Duodenal mucosa (tissue), 2 donors: Measurements from ENCODE around the gene BAHCC1.

Experiments
- H3K27ac ChIP-seq: one replicate; pipeline ENCODE4 v1.7.0; 2013; ENCODE audit warnings: low read depth, low read length
- H3K27me3 ChIP-seq, 2 donors: one replicate each; pipeline ENCODE4 v1.7.0; 2013; ENCODE audit warnings: low read length in 2 of 2, control low read depth in 1 of 2; ENCODE audit not compliant: insufficient read depth in 2 of 2, control insufficient read depth in 1 of 2
- H3K36me3 ChIP-seq, 2 donors: one replicate each; pipeline ENCODE4 v1.7.0; 2013; ENCODE audit warnings: low read length in 2 of 2, control low read depth in 1 of 2; ENCODE audit not compliant: insufficient read depth in 2 of 2, control insufficient read depth in 1 of 2
- H3K4me1 ChIP-seq, 2 donors: one replicate each; pipeline ENCODE4 v1.7.0; 2013; ENCODE audit warnings: low read length in 2 of 2, control low read depth in 1 of 2; ENCODE audit not compliant: insufficient read depth in 2 of 2, control insufficient read depth in 1 of 2
- H3K4me3 ChIP-seq, 2 donors: one replicate each; pipeline ENCODE4 v1.7.0; 2013; ENCODE audit warnings: low read length in 2 of 2, low read depth in 1 of 2
- H3K9ac ChIP-seq, 2 donors: one replicate each; pipeline ENCODE4 v1.7.0; 2013; ENCODE audit warnings: low read length in 2 of 2, low read depth in 1 of 2
- H3K9me3 ChIP-seq, 2 donors: one replicate each; pipeline ENCODE4 v1.7.0; 2013; ENCODE audit warnings: low read length in 2 of 2, control low read depth in 1 of 2; ENCODE audit not compliant: control insufficient read depth in 1 of 2

The BAHCC1 gene

GRCh38 chr17:81444610-81445339, 49.5 kb downstream of the BAHCC1 start:
- no peaks in the 10 kb centered on the region for H3K27me3 ChIP-seq
- no peaks in the 10 kb centered on the region for H3K36me3 ChIP-seq
- H3K4me1 ChIP-seq, result peaks cover 0 to 10% of the 10 kb centered on the region in 2 donors

GRCh38 chr17:81445642-81446503, 50.6 kb downstream of the BAHCC1 start:
- no peak overlapping the region for H3K27ac ChIP-seq
- no peaks in the 10 kb centered on the region for H3K9me3 ChIP-seq
- no peaks in the 10 kb centered on the region for H3K27me3 ChIP-seq
- no peak overlapping the region for H3K4me3 ChIP-seq
- H3K9ac ChIP-seq, result no peak overlapping the region
- peaks cover 0 to 10% of the 10 kb centered on the region in 2 donors for H3K4me1 ChIP-seq
- no peaks in the 10 kb centered on the region for H3K36me3 ChIP-seq

More at GRCh38 chr17:81444610-81445339, 49.5 kb downstream of the BAHCC1 start:
- Histone ChIP-seq H3K9me3 (no peaks in the 10 kb centered on the region), H3K4me3 (no peak overlapping the region), H3K27ac (no peak overlapping the region), H3K9ac (no peak overlapping the region)

- Histone ChIP-seq H3K4me3 (no peak overlapping the region), H3K9ac (no peak overlapping the region), H3K4me1 (no peaks in the 10 kb centered on the region), H3K27me3 (no peaks in the 10 kb centered on the region), H3K9me3 (no peaks in the 10 kb centered on the region), H3K27ac (no peak overlapping the region), H3K36me3 (peaks cover 0 to 3% of the 10 kb centered on the region in 2 donors)
These were observed 52.2 kb downstream of the BAHCC1 start for GRCh38 chr17:81447331-81447933.

GRCh38 chr17:81448442-81448841, 53.2 kb downstream of the BAHCC1 start:
- Histone ChIP-seq H3K4me1 (no peaks in the 10 kb centered on the region), H3K36me3 (peaks cover 0 to 3% of the 10 kb centered on the region in 2 donors), H3K9ac (no peak overlapping the region), H3K27ac (no peak overlapping the region), H3K9me3 (no peaks in the 10 kb centered on the region), H3K27me3 (no peaks in the 10 kb centered on the region), H3K4me3 (no peak overlapping the region)

- Histone ChIP-seq H3K9me3 (no peaks in the 10 kb centered on the region), H3K27me3 (no peaks in the 10 kb centered on the region), H3K4me1 (no peaks in the 10 kb centered on the region), H3K9ac (no peak overlapping the region), H3K4me3 (no peak overlapping the region), H3K27ac (no peak overlapping the region), H3K36me3 (peaks cover 0 to 3% of the 10 kb centered on the region in 2 donors)
These were observed 53.7 kb downstream of the BAHCC1 start for GRCh38 chr17:81448950-81449349.

- H3K9me3 ChIP-seq, result no peaks in the 10 kb centered on the region
- peaks cover 0 to 3% of the 10 kb centered on the region in 2 donors for H3K36me3 ChIP-seq
- no peaks in the 10 kb centered on the region for H3K4me1 ChIP-seq
- no peak overlapping the region for H3K27ac ChIP-seq
- H3K4me3 ChIP-seq, result no peak overlapping the region
- H3K27me3 ChIP-seq, result no peaks in the 10 kb centered on the region
- H3K9ac ChIP-seq, result no peak overlapping the region
These were observed 54.1 kb downstream of the BAHCC1 start for GRCh38 chr17:81449351-81449750.

- no peaks in the 10 kb centered on the region for H3K4me1 ChIP-seq
These were observed 56.6 kb downstream of the BAHCC1 start for GRCh38 chr17:81451823-81452222.

GRCh38 chr17:81452551-81452950, 57.3 kb downstream of the BAHCC1 start:
- no peaks in the 10 kb centered on the region for H3K27me3 ChIP-seq
- H3K4me1 ChIP-seq, result no peaks in the 10 kb centered on the region
- no peak overlapping the region for H3K4me3 ChIP-seq
- peaks cover 0 to 3% of the 10 kb centered on the region in 2 donors for H3K36me3 ChIP-seq
- H3K27ac ChIP-seq, result no peak overlapping the region
- H3K9ac ChIP-seq, result no peak overlapping the region
- no peaks in the 10 kb centered on the region for H3K9me3 ChIP-seq

More at GRCh38 chr17:81451823-81452222, 56.6 kb downstream of the BAHCC1 start:
- Histone ChIP-seq H3K9me3 (no peaks in the 10 kb centered on the region), H3K27ac (no peak overlapping the region), H3K9ac (no peak overlapping the region), H3K27me3 (no peaks in the 10 kb centered on the region), H3K4me3 (no peak overlapping the region), H3K36me3 (peaks cover 0 to 3% of the 10 kb centered on the region in 2 donors)

GRCh38 chr17:81453076-81453475, 57.8 kb downstream of the BAHCC1 start:
- Histone ChIP-seq H3K4me1 (no peaks in the 10 kb centered on the region), H3K4me3 (no peak overlapping the region), H3K9me3 (no peaks in the 10 kb centered on the region), H3K27me3 (no peaks in the 10 kb centered on the region), H3K27ac (no peak overlapping the region), H3K36me3 (peaks cover 0 to 3% of the 10 kb centered on the region in 2 donors), H3K9ac (no peak overlapping the region)

GRCh38 chr17:81453712-81454111, 58.5 kb downstream of the BAHCC1 start:
- Histone ChIP-seq H3K36me3 (peaks cover 0 to 3% of the 10 kb centered on the region in 2 donors), H3K27me3 (no peaks in the 10 kb centered on the region), H3K9me3 (no peaks in the 10 kb centered on the region), H3K4me3 (no peak overlapping the region), H3K27ac (no peak overlapping the region), H3K9ac (no peak overlapping the region), H3K4me1 (no peaks in the 10 kb centered on the region)
